HG03025 (cell line): ENCODE measurements around the gene ADAMTS2.

Experiments
- ATAC-seq: cut with Tn5 transposase; IDR thresholded peaks from one replicate; pipeline ENCODE4 v1.9.1; 2021; ENCODE audit warnings: mild to moderate bottlenecking, moderate library complexity; ENCODE audit not compliant: unreplicated experiment, low FRiP score

The ADAMTS2 gene

GRCh38 chr5:179301376-179301775 lies 43.9 kb downstream of the ADAMTS2 start:
- ATAC-seq: no peak

- ATAC-seq: no peak
Observed at GRCh38 chr5:179300581-179301180, 44.6 kb downstream of the ADAMTS2 start.

- ATAC-seq: no peak
Observed at GRCh38 chr5:179298181-179298993, 46.9 kb downstream of the ADAMTS2 start.

- no peak for ATAC-seq
Observed at GRCh38 chr5:179297486-179298180, 47.6 kb downstream of the ADAMTS2 start.

GRCh38 chr5:179297026-179297425 lies 48.2 kb downstream of the ADAMTS2 start:
- no peak for ATAC-seq

- ATAC-seq: no peak
Observed at GRCh38 chr5:179296150-179296821, 49.0 kb downstream of the ADAMTS2 start.

- ATAC-seq: no peak
Observed at GRCh38 chr5:179295778-179296149, 49.5 kb downstream of the ADAMTS2 start.

- no peak for ATAC-seq
Observed at GRCh38 chr5:179294891-179295777, 50.1 kb downstream of the ADAMTS2 start.

- ATAC-seq: no peak
Observed at GRCh38 chr5:179294131-179294780, 51.0 kb downstream of the ADAMTS2 start.

- ATAC-seq: no peak
Observed at GRCh38 chr5:179292681-179293635, 52.3 kb downstream of the ADAMTS2 start.

- ATAC-seq: no peak
Observed at GRCh38 chr5:179292202-179292601, 53.1 kb downstream of the ADAMTS2 start.

GRCh38 chr5:179290681-179291540 lies 54.4 kb downstream of the ADAMTS2 start:
- ATAC-seq: no peak

- no peak for ATAC-seq
Observed at GRCh38 chr5:179289756-179290385, 55.4 kb downstream of the ADAMTS2 start.

- no peak for ATAC-seq
Observed at GRCh38 chr5:179288809-179289185, 56.5 kb downstream of the ADAMTS2 start.

GRCh38 chr5:179288101-179288808 lies 57.0 kb downstream of the ADAMTS2 start:
- ATAC-seq: no peak

- ATAC-seq: no peak
Observed at GRCh38 chr5:179287631-179288030, 57.6 kb downstream of the ADAMTS2 start.
